GM23338 (cell line): Measurements from ENCODE around the gene GABPB1.

Experiments
- CREB1 ChIP-seq: fragments of 250-450 bp; sonication (Bioruptor Pico); IDR thresholded peaks from 2 replicates; pipeline ENCODE4 v1.5.0; 2020; ENCODE audit warnings: low read depth, mild to moderate bottlenecking, moderate library complexity
- CTCF ChIP-seq, 2 experiments: fragments of 200-600 bp in 1 of 2; sonication (generic) in 1 of 2; conservative IDR thresholded peaks; 2 replicates each; pipeline versions ENCODE4 v1.5.1 to v1.6.1; 2016 to 2017; ENCODE audit warnings: antibody characterized with exemption in 2 of 2, low read depth in 2 of 2, mild to moderate bottlenecking in 2 of 2, moderate library complexity in 1 of 2
- EZH2phosphoT487 ChIP-seq: fragments of 200-600 bp; sonication (generic); IDR thresholded peaks from one replicate; pipeline ENCODE4 v1.8.1; 2018; ENCODE audit warnings: antibody characterized with exemption; ENCODE audit not compliant: unreplicated experiment
- POLR2AphosphoS5 ChIP-seq: IDR thresholded peaks from 2 replicates; pipeline ENCODE4 v1.6.1; 2016; ENCODE audit warnings: antibody characterized with exemption, low read depth
- REST ChIP-seq: IDR thresholded peaks from one replicate; pipeline ENCODE4 v1.6.1; 2018; ENCODE audit warnings: antibody characterized with exemption; ENCODE audit not compliant: unreplicated experiment
- STAT1 ChIP-seq: IDR thresholded peaks from one replicate; pipeline ENCODE4 v1.6.1; 2016; ENCODE audit warnings: antibody characterized with exemption; ENCODE audit not compliant: unreplicated experiment

GRCh38 chr15:50244959-50245624 is 109.9 kb downstream of the GABPB1 start:
- no peak for TF ChIP-seq CTCF (conservative IDR thresholded peaks at IDR 0.05; ENCODE audit: low read depth in 2 of 2)
- TF ChIP-seq POLR2AphosphoS5, result no peak
- TF ChIP-seq CREB1 (CRISPR knock-in tag), result no peak
- no peak for TF ChIP-seq EZH2phosphoT487
- TF ChIP-seq STAT1, result no peak
- no peak for TF ChIP-seq REST
